ENCODE results near the gene MPPED1. TPM values are rescaled to one million over a fixed set of nuclear protein-coding genes. Genes with fewer than 3 reads are reported as not detected.

The MPPED1 gene, protein sequence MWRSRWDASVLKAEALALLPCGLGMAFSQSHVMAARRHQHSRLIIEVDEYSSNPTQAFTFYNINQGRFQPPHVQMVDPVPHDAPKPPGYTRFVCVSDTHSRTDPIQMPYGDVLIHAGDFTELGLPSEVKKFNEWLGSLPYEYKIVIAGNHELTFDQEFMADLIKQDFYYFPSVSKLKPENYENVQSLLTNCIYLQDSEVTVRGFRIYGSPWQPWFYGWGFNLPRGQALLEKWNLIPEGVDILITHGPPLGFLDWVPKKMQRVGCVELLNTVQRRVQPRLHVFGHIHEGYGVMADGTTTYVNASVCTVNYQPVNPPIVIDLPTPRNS
- total RNA-seq (2022; extraction: Qiagen RNA extraction; ENCODE audit: low read depth), result not detected in 5 replicates

DNA sequence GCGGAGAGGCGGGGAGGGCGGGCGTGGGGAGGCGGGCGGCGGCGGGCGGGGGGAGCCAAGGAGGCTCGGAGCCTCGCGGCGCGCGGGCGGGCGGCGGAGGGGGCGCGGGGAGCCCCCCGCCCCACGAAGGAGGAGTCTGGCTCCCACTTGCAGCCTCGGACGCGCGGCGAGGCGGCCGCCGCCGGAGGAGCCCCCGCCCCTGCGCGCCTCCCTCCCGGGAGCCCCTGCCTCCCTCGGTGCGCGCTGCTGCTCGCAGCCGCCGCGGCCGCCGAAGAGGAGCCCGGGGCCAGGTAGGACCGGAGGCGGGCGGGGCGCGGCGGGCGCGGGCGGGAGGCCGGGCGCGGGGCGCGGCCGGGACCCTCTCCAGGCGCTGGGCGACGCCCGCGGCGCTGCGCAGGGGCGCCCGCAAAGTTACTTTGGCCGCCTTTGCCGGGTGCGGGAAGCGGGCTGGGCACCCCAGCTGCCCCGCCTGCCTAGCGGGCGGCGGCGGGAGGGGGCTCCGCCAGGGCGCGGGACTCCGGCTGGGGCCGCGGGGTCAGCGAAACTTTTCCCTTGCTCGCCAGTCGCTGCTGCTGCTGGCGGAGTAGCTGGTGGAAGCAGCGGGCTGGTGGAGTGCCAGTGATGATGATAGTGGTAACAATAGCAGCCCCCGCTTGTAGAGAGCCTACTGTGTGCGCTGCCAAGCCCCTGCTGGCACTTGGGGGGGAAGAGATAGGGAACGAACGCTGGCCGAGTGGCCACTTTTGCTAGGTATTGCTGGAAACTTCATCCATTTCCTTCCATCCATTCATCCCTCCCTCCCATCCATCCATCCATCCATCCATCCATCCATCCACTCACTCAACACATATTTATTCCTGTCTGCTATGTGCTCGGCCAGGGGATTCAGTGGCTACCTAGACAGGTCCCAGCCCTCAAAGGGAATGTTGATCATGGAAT is at the start of gene MPPED1:
Gene MPPED1 (plus strand): TSS at position 146 of the 939 bp plus-strand sequence. CDS start 12,972 bp downstream, outside the sequence.

Other genes with a start within 250 kb of the MPPED1 start
- gene TTLL12, start 224.9 kb upstream of the MPPED1 start, total RNA-seq (2022; extraction: Qiagen RNA extraction; ENCODE audit: low read depth), result 17.5 to 23.5 TPM (median 21.4 TPM) in 5 replicates
- gene SCUBE1, start 68.6 kb upstream of the MPPED1 start, total RNA-seq (2022; extraction: Qiagen RNA extraction; ENCODE audit: low read depth), result 0.08 to 0.31 TPM (median 0.13 TPM) in 5 replicates